Superior temporal gyrus (tissue), 1 donor: ENCODE measurements around the gene FZD10.

Experiments
- DNase-seq: peaks from one replicate; pipeline ENCODE4 v3.0.0-alpha.2; 2016; ENCODE audit errors: extremely low spot score

Gene FZD10

GRCh38 chr12:130131801-130132200 is 30.5 kb upstream of the FZD10 start:
- no peak for DNase-seq

- no peak for DNase-seq
These were observed 29.3 kb upstream of the FZD10 start for GRCh38 chr12:130132831-130133511.

- no peak for DNase-seq
These were observed 28.3 kb upstream of the FZD10 start for GRCh38 chr12:130133851-130134562.

GRCh38 chr12:130134563-130134915 is 27.7 kb upstream of the FZD10 start:
- DNase-seq: no peak

- DNase-seq: no peak
These were observed 25.7 kb upstream of the FZD10 start for GRCh38 chr12:130136509-130137039.

- no peak for DNase-seq
These were observed 24.9 kb upstream of the FZD10 start for GRCh38 chr12:130137040-130138018.

GRCh38 chr12:130138478-130138877 is 23.8 kb upstream of the FZD10 start:
- DNase-seq: no peak

GRCh38 chr12:130139567-130140421 is 22.5 kb upstream of the FZD10 start:
- no peak for DNase-seq

GRCh38 chr12:130141105-130141504 is 21.2 kb upstream of the FZD10 start:
- DNase-seq: no peak

GRCh38 chr12:130141901-130142683 is 20.2 kb upstream of the FZD10 start:
- DNase-seq: no peak

- no peak for DNase-seq
These were observed 19.5 kb upstream of the FZD10 start for GRCh38 chr12:130142736-130143135.

- DNase-seq: no peak
These were observed 19.1 kb upstream of the FZD10 start for GRCh38 chr12:130143136-130143535.

- DNase-seq: no peak
These were observed 18.0 kb upstream of the FZD10 start for GRCh38 chr12:130144256-130144655.

GRCh38 chr12:130145731-130146130 is 16.5 kb upstream of the FZD10 start:
- DNase-seq: no peak

- no peak for DNase-seq
These were observed 15.9 kb upstream of the FZD10 start for GRCh38 chr12:130146176-130146931.

- DNase-seq: no peak
These were observed 14.2 kb upstream of the FZD10 start for GRCh38 chr12:130147875-130148596.

- DNase-seq: no peak
These were observed 10.4 kb upstream of the FZD10 start for GRCh38 chr12:130151846-130152245.

- no peak for DNase-seq
These were observed 9.9 kb upstream of the FZD10 start for GRCh38 chr12:130152386-130152785.

GRCh38 chr12:130153803-130154202 is 8.5 kb upstream of the FZD10 start:
- no peak for DNase-seq
